Measurements from ENCODE around the gene CFL1.
A peak's percentile ranks its signal among the peaks of the same experiment; 100 is the strongest.
"Not testable (repeated sequence)": the region's sequence is repeated elsewhere in the genome, so short reads cannot be mapped to it uniquely, and the experiment has no call there.

Gene CFL1

DNA sequence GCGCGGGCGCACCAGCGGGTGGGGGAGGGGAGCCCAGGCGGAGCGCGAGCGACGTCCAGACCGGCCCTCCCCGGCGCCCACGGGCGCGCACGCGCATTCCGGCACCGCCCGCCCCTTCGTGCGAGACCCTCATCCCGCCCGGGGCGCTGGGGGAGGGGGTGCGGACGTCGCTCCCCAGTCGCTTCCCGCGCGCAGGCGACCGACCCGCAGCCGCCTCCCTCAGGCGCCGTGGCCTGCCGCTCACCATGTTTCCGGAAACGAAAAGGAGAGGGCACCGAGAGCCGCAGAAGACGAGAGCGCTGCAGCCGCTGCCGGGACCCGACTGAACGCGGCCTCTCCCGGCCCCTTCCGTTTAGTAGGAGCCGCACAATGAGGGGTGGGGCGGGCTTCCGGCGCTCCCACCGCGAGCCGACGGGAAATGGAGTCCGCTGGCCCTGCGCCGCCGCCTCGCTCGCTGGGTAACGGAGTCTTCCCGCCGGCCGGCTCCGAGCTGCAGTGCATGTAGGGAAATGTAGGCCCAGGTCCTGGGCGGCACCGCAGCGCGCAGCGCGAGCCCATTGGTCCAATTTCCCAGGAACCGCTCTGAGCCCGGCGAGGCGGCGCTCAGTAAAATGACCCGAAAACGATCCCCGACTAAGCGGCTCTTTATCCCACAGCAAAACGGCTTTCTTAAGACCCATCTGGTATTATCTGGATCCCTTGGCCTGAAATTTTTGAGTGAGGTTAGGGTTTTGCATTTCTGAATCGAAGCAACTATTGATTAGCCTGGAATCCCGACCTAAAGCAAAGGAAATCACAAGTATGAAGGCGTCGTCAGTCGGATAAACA lies at the start of gene CFL1:
Gene CFL1, minus strand, starts transcription at position 328 of the 828 bp plus-strand sequence. Its CDS starts 81 bp downstream, at position 247.
- peak; percentile 95 to 97 for DNase-seq (ENCODE audit: low read depth in 2 of 2)

DNA sequence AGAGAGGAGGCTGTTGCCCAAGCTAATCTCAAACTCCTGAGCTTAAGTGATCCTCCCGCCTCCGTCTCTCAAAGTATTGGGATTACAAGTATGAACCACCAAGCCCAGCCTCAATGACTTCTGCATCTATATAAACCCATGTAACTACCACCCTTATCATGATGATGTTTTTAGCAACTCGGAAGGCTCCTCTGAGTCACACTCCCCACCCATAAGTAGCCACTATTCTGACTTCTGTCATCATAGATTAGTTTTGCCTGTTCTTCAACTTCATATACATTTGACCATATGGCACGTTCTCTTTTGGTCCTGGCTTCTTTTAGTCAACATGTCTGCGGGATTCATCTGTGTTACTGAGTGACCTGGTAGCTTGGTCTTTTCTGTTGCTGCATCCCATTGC lies 48.6 kb upstream of the CFL1 start:
- DNase-seq (ENCODE audit: low read depth in 2 of 2): no peak

DNA sequence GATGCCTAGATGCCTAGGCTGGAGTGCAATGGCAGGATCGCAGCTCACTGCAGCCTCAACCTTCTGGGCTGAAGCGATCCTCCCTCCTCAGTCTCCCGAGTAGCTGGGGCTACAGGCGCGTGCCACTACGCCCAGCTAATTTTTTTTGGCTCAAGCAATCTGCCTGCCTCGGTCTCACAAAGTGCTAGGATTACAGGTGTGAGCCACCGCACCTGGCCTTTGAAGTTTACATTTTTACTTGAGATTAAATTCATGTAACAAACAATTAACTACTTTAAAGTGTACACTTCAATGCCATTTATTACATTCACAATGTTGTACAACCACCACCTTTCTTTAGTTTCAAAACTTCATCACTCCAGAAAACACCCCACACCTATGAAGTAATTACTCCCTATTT lies 45.7 kb upstream of the CFL1 start:
- DNase-seq (ENCODE audit: low read depth in 2 of 2): no peak

DNA sequence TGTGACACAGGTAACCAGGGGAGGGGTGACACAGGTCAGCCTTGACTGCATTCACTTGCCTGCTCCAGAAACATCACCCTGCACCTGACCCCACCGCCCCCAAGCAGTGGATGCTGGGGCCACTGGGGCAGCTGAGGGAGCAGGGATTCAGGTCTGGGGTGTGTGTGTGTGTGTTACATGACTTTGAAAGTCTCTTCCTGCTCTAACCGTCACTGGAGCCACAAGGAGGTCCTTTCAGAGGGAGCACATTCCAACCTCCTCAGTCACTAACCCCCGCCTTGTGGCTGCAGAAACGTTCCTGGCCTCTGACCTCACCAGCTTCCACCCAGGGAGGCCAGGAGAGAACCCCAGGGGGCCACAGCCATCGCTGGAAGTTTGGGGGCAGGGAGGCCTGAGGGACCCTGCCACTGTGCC lies 45.1 kb upstream of the CFL1 start:
- no peak for DNase-seq (ENCODE audit: low read depth in 2 of 2)

DNA sequence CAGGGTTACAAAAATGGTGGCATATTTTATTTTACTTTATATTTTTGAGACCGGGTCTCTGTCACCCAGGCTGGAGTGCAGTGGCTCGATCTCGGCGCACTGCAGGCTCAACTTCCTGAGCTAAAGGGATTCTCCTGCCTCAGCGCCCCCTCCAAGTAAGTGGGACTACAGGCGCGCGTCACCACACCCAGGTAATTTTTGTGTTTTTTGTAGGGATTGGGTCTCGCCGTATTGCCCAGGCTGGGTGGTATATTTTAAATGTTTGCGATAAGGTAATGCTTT lies 42.9 kb upstream of the CFL1 start:
- no peak for DNase-seq (ENCODE audit: low read depth in 2 of 2)

DNA sequence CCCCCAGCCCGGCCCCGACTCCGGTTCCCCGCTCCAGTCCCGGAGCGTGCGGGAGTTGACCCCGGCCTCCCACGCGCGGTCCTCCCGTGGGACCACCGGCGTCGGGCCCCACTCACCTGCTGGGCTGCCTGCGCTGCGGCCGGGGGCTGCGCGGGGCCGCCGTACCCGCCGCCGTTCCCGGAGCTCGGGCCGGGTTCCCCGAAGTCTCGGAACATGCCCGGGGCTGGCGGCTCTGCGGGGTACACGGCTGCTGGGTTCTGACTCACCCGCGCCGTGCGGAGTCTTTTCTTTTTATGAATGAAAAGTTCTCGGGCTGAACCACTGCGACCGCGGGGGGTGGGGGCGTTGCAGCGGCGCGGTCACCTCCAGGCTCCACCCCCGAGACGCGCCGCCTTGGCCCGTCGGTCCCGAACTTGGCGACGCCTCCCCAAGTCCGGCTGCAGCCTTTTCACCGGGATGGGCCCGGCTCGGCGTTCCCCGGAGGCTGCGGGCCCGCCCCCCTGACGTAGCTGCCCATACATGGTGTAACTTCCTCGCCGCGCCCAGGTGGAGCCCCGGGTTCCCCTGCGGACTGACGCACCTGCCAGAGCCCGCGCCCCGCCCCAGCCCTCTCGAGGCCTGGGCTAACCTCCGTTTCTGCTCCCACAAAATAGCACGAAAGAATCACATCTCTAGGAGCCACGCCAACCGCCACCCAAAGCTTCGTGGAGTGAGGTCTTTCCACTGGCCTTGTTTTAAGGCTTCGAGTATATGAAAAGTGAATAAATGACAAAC lies 42.3 kb upstream of the CFL1 start, which contains the start of gene FOSL1:
Gene FOSL1, minus strand, starts transcription at position 264 of the 774 bp plus-strand sequence. Its CDS starts 49 bp downstream, at position 215.
- DNase-seq (ENCODE audit: low read depth in 2 of 2): peak; percentile 94

DNA sequence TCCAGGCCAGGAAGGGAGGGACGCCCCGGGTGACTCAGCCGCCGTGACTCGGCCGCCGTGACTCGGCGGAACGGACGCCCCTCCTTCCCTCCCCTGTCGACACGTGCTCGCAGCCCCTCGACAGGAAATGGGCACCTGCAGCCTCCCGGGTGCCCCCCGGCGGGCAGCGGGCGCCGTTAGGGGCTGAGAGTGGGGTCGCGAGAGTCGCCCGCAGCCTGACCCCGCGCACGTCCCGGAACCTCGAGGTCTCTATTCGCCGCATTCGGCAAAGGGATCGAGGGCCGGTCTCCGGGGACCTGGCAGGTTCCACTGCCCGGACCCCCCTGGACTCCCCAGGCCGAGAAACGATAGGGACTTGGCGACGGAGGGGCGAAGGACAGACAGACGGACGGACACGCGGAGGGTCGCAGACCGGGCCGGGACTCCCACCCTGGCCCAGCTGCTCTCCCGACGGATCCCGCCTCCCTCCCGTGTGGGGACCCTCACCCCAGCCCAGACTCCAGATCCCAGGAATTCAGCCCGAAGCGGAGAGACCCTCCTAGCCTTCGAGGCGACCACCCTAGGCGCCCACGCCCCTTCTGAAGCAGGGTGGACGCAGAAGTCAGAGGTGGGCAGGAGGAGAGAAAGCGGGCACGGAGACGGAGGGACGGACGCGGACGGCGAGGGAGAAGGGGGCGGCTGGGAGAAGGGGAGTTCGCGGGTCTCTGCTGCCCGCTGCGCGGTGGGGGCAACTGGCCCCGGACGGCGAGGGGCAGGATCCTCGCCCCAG lies 41.6 kb upstream of the CFL1 start:
- DNase-seq (ENCODE audit: low read depth in 2 of 2): peak; percentile 65 to 73

DNA sequence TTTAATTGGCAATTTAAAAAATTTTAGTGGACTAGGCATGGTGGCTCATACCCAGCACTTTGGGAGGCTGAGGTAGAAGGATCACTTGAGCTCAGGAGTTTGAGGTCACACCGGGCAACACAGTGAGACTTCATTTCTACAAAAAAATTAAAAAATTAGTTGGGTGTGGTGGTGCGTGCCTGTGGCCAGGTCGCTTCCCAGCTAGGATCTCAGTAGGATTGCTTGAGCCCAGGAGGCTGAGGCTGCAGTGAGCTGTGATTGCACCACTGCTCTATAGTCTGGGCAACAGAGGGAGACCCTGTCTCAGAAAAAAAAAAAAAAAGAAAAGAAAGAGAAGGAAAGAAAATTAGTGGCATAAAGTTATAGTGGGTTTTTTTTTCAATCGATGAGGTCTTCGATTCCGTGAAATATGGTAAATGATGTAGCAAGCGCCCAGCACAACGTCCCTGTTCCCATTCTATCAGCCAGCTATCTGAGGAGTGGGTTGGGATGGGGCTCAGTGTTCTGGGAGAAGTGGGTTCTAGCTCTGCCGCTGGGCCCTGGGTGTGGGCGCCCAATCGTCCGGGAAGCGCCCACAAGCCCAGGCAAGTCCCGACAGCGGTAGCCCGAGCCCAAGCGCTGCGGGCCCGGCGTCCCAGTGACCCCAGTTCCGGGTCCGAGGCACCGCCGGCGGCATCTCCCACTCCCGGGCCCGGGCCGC lies 40.8 kb upstream of the CFL1 start:
- DNase-seq (ENCODE audit: low read depth in 2 of 2): no peak

DNA sequence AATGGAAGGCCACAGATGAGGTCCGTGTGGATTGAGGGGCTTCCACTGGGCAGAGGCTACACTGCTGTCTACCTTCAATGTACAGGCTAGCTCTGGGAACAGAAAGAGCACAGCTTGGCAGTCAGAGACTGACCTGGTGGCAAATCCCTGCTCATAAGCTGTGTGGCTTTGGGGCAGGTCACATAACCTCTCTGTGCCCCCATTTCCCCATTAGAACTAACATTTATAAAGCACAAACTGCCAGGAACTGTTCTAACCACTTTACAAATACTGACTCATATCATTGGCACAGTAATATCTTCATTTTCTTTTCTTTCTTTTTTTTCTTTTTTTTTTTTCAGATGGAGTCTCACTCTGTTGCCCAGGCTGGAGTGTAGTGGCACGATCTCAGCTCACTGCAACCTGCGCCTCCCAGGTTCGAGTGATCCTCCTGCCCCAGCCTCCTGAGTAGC lies 39.1 kb upstream of the CFL1 start:
- no peak for DNase-seq (ENCODE audit: low read depth in 2 of 2)

DNA sequence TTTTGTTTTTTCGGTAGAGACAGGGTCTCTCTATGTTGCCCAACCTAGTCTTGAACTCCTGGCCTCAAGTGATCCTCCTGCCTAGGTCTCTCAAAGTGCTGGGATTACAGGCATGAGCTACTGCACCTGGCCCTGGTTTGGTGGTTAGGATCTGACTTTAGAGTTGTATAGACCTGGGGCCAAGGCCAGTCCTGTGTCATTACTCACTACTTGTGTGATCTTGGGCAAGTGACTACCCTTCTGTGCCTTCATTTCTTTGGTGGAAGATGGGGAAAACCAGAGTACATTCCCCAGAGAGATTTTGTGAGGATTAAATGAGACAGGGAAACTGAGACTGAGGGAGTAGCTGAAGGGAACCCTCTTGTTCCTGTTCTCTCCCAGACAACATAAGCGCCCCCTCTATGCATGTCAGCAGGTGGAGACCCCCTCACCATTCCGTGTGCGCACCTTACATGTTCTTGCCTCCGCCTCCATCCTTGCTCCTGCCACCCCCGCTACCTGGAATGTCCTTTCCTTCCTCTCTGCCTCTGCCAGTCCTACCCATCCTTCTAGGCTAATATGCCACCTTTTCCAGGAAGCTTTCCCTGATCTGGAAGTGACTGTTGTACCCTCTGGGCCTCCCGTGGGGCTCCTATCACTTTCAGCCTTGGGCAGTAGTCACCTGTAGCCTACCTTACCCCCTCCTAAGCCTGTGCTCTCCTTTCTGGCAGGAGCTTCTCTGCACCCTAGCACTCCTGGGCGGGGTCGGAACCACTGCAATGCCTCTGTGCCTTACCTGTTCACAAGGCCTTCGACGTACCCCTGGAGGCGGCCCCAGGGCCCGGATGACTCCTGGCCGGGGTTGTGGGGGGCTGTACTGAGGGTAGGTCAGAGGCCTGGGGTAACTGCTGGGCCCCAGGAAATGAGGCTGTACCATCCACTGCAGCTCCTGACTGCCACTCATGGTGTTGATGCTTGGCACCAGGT lies 38.3 kb upstream of the CFL1 start:
- DNase-seq (ENCODE audit: low read depth in 2 of 2): no peak

DNA sequence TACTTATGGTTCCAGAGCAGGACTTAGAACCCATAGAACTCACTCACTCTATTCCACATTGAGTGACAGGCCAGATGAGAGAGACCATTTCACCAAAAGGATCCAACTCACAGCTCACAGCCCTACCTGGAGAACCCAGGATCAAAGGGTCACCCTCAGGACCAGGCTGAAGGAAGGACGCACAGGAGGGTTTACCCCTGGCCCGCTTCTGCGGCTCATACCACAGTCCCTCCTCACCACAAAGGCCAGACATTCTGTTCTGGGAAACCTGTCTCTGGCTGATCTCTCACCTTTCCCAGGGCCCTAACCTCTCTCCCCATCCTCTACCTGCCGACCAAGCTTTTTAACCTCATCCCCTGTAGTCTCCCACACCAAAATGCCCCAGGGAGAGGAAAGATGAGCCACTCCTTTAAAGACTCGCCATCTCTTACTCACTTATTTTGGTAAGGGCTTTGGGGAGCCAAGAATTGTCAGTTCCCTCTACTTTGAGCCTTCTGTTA lies 37.6 kb upstream of the CFL1 start:
- DNase-seq (ENCODE audit: low read depth in 2 of 2): no peak

DNA sequence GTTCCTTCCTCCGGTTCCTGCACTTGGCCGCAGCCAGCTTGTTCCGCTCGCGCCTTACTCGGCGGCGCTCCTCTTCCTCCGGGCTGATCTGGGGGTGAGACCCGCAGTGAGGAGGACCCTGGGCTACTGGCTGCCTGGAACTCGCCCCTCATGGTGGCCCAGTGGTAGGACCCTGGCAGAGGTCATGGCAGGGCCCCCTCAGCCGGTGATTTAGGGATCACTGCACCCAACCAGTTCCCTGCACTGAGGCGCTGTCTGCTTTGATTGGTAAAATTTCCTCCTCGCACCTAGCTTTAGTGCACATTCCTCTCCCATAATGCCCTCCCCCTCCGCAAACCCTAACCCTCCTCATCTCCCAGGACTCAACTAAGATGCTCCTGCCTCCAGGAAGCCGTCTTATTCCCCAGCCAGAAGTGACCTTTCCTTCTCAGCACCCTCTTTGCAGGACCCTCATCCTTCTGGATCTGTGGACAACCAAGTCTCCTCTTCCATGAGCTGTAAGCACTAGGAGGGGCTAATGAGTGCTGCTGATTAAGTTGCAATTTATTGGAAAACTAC lies 36.1 kb upstream of the CFL1 start:
- DNase-seq (ENCODE audit: low read depth in 2 of 2): no peak

DNA sequence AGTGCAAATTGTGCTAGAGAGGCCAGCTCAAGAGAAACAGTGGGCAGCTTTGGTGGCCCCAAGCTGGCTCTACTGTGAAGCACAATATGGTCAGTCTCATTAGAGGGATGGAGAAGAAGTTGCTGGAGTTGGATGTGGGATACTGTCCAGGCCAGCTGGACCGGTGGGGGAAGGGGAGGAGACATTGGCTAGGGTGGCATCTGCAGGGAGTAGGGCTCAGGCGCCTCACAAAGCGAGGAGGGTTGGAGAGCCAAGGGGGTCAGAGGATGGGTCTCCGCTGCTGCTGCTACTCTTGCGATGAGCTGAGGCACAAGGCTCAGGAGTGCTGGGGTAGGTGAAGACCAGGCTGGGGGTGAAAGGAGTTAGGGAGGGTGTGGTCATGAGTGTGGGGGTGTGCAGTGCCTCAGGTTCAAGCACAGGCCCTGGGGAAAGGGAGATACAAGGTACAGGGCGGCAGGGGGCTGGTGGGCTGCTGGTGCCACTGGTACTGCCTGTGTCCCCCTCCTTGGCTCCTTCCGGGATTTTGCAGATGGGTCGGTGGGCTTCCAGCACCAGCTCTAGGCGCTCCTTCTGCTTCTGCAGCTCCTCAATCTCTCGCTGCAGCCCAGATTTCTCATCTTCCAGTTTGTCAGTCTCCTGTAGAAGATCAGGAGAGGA lies 34.8 kb upstream of the CFL1 start:
- no peak for DNase-seq (ENCODE audit: low read depth in 2 of 2)

DNA sequence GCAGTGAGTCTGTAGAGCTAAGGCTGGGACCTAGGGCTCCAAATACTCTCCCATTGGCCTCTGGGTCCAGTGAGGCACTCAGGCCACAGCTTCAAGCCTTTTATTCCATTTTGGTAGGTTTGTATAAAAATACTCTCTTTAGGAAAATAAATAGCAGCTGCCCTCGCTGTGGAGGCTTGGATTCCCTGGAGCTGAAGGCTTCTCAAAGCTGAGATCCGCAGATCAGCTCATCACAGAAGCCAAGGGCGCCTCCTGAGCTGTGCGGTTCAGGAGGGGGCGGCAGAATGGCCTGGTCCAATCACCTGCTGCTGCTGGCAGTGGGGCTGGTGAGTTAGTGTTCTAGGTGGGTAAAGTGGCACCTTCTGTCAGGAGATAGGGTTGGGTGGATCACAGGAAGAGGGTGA lies 34.2 kb upstream of the CFL1 start:
- not testable (repeated sequence) for DNase-seq (ENCODE audit: low read depth in 2 of 2)

DNA sequence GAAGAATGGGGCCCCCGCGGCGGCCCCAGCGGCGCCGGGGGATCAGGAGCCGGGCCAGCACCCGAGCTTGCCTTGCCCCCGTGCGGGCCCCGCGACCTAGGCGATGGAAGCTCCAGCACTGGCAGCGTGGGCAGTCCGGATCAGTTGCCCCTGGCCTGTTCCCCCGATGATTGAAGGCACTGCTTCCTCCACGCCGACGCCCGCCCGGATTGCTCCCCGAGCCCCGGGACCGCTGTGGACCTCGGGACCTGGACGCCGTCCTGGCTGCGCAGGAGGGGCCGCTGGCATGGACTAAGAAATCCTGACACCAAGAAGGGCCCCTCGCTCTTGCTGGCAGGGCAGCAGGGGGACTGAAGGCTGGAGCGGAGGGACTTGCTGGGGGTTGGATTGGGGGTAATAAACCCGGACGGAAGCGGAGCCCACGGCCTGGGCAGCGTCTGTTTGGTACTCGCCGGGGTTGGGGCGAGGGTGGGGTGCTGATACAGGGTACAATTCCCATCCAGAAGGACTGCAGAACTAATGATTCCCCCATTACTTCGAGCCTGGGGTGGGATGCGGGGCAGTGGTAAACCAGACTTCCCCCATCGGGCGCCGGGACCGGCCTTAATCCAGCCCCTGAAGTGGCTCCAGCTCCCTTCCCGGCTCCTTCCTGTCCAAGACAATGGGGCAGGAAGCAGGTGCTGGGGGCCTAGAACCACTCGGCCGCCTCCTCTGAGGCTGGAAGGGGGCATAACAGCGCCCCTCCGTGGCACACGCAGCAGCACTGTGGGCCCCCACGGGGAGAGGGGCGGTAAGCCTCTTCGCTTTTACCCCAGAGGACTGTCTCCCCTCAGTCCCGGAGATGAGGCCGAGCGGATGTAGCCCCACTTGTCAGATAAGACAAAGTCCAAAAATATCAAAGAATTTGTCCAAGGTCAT lies 33.5 kb upstream of the CFL1 start:
- DNase-seq (ENCODE audit: low read depth in 2 of 2): no peak

DNA sequence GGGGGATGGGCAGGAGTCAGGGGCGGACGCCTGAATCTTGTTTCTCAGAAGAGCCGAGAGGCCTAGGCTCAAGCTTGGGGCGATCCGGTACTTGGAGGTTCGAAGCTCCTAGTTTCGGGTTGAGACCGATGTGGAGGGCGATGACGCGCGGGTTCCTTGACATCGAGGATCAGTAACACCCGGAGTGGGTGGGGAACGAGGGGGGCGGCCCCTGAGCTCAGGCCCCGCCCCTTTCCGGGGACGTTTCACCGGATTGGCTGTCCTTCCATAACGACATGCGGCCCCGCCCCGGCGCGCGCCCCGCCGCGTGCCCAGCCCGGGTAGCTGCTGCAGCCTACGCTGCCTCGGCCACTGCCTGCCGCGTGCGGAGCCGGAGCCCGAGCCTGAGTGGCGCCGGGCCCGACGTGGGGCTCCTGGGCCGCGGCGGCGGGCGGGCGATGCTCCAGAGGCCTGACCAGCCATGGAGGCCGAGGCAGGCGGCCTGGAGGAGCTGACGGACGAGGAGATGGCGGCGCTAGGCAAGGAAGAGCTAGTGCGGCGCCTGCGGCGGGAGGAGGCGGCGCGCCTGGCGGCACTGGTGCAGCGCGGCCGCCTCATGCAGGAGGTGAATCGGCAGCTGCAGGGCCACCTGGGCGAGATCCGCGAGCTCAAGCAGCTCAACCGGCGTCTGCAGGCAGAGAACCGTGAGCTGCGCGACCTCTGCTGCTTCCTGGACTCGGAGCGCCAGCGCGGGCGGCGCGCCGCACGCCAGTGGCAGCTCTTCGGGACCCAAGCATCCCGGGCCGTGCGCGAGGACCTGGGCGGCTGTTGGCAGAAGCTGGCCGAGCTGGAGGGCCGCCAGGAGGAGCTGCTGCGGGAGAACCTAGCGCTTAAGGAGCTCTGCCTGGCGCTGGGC lies 32.6 kb upstream of the CFL1 start, which contains the start of gene CCDC85B:
Gene CCDC85B, plus strand, starts transcription at position 350 of the 895 bp plus-strand sequence. Its CDS starts 111 bp downstream, at position 461.
- DNase-seq (ENCODE audit: low read depth in 2 of 2): peak; percentile 97

DNA sequence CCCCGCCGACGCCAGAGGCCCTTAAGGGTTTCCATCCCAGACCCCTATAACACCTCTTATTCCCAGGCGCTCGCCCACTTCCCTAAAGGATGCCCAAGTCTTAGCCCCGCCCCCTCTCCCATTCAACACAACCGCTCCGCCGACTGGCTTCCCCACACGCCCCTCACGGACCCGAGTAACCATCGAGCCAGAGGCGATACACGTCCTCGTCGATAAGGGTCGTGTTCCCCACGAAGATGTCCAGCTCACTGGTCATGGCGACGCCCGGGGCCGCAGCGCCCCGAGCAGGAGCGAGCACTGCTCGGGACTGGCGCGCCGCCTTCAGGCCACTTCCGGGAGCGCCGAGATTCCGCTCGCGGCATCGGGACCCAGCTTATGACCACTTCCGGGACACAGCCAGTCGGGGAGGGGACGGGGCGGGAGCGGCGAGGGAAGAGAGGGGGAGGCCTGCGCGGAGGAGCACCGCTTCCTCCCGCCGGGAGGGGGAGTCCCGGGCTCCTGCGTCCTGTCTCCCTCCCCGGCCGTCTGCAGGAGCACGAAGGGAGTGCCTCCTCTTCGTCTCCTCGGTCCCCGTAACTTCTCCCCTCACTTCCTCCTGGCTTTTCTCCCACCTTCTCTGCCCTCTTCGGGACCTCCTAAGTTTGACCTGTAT lies 30.3 kb upstream of the CFL1 start, which contains the start of gene FIBP:
Gene FIBP, minus strand, starts transcription at position 309 of the 652 bp plus-strand sequence. Its CDS starts 53 bp downstream, at position 256.
- peak; percentile 96 to 98 for DNase-seq (ENCODE audit: low read depth in 2 of 2)
